Common myeloid progenitor, CD34-positive (primary cell): ENCODE measurements around the gene GRIK1.
"Not testable (repeated sequence)": the region's sequence is repeated elsewhere in the genome, so short reads cannot be mapped to it uniquely, and the experiment has no call there.

Experiments
- CTCF ChIA-PET: fragments of 350-600 bp; sonication (Branson Sonifier 250); formaldehyde crosslinking; loops from one replicate; lab custom pipeline; 2021; ENCODE audit warnings: antibody characterized with exemption; lab: Charles Lee
- POLR2A ChIA-PET: fragments of 350-600 bp; sonication (Branson Sonifier 250); formaldehyde crosslinking; loops from one replicate; lab custom pipeline; 2021; ENCODE audit warnings: antibody characterized with exemption; lab: Charles Lee
- DNase-seq, 3 donors: peaks; one replicate each; pipeline versions ENCODE4 v3.0.0 to v3.0.0-alpha.2; 2013
- H3K27ac ChIP-seq, 2 experiments: 1 replicate in 1 of 2; 2 replicates in 1 of 2; pipeline ENCODE4 v1.7.0; 2013; ENCODE audit warnings: inconsistent platforms in 2 of 2, low read length in 2 of 2, mild to moderate bottlenecking in 2 of 2, low read depth in 1 of 2, moderate library complexity in 1 of 2; ENCODE audit not compliant: severe bottlenecking in 2 of 2, insufficient read depth in 1 of 2, poor library complexity in 1 of 2
- H3K27me3 ChIP-seq, 5 experiments: replicated peaks in 2 of 5; 1 replicate in 3 of 5; 2 replicates in 2 of 5; pipeline versions ENCODE4 v1.6.1 to v1.7.0; 2013; ENCODE audit warnings: low read length in 4 of 5, mild to moderate bottlenecking in 2 of 5, moderate library complexity in 2 of 5, inconsistent platforms in 1 of 5; ENCODE audit not compliant: insufficient read depth in 5 of 5, control insufficient read depth in 4 of 5
- H3K36me3 ChIP-seq, 4 experiments: 1 replicate in 2 of 4; 2 replicates in 2 of 4; pipeline versions ENCODE4 v1.6.1 to v1.7.0; 2013; ENCODE audit warnings: low read length in 3 of 4, control low read depth in 1 of 4, mild to moderate bottlenecking in 1 of 4; ENCODE audit not compliant: control insufficient read depth in 4 of 4, insufficient read depth in 4 of 4
- H3K4me1 ChIP-seq, 4 experiments: 1 replicate in 3 of 4; 2 replicates in 1 of 4; pipeline versions ENCODE4 v1.6.1 to v1.7.1; 2013; ENCODE audit warnings: low read length in 3 of 4, mild to moderate bottlenecking in 3 of 4, control low read depth in 1 of 4, inconsistent platforms in 1 of 4, moderate library complexity in 1 of 4; ENCODE audit not compliant: control insufficient read depth in 4 of 4, insufficient read depth in 4 of 4; ENCODE audit errors: control extremely low read depth in 1 of 4
- H3K4me3 ChIP-seq, 7 experiments: 1 replicate in 4 of 7; 2 replicates in 3 of 7; pipeline versions ENCODE4 v1.5.1 to v1.7.0; 2013; ENCODE audit warnings: mild to moderate bottlenecking in 7 of 7, low read length in 6 of 7, moderate library complexity in 6 of 7, inconsistent platforms in 2 of 7, low read depth in 2 of 7, control low read depth in 1 of 7; ENCODE audit not compliant: insufficient read depth in 4 of 7, control insufficient read depth in 1 of 7; ENCODE audit errors: extremely low read depth in 1 of 7
- H3K9me3 ChIP-seq, 5 experiments: 1 replicate in 4 of 5; 2 replicates in 1 of 5; pipeline versions ENCODE4 v1.6.1 to v1.7.1; 2013; ENCODE audit warnings: low read length in 4 of 5, mild to moderate bottlenecking in 2 of 5, inconsistent platforms in 1 of 5, low read depth in 1 of 5, moderate library complexity in 1 of 5; ENCODE audit not compliant: control insufficient read depth in 4 of 5, insufficient read depth in 2 of 5; ENCODE audit errors: control extremely low read depth in 1 of 5
- WGBS: methylation state at CpG from one replicate; pipeline ENCODE4 v1.1.5; 2013; ENCODE audit not compliant: insufficient coverage; 5-methylcytosine and 5-hydroxymethylcytosine counted together

The GRIK1 gene

DNA sequence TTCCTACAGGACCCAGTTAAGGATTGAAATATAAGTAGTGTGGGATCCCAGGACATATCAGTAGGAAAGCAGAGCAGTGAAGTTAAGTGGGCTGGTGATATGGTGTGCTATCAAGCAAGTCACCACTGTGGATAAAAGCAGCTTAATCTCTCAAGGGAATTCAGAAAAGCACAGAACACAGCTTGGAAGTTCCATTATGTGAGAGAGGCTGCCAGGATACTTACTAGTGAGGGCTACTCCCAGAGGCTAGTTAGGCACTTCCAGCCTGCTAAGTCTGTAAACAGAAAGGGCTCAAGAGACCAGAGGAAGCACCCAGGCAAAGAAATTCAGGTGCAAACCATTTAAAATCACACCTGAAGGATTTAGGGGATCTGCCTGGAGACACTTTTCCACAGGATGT lies 18.8 kb upstream of the GRIK1 start:
- Histone ChIP-seq H3K27me3 (peaks cover 0 to 5% (median 0%) of the 10 kb centered on the region in 5 experiments), H3K4me1 (no peaks in the 10 kb centered on the region), H3K9me3 (no peaks in the 10 kb centered on the region), H3K36me3 (no peaks in the 10 kb centered on the region), H3K27ac (no peak overlapping the region), H3K4me3 (no peak overlapping the region)
- ChIA-PET POLR2A (no interaction called here), CTCF (no interaction called here)
- DNase-seq, result no peak

DNA sequence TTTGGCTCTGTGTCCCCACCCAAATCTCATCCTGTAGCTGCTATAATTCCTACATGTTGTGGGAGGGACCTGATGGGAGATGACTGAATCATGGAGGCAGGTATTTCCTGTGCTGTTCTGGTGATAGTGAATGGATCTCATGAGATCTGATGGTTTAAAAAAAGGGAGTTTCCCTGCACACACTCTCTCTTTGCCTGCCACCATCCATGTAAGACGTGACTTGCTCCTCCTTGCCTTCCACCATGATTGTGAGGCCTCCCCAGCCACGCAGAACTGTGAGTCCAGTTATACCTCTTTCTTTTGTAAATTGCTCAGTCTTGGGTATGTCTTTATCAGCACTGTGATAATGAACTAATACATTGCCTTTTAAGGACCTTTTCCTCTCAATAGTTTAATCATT lies 18.2 kb upstream of the GRIK1 start:
- H3K4me1 ChIP-seq, H3K4me3 ChIP-seq, H3K27ac ChIP-seq, H3K36me3 ChIP-seq, POLR2A ChIA-PET, H3K27me3 ChIP-seq, CTCF ChIA-PET, H3K9me3 ChIP-seq, DNase-seq: not testable (repeated sequence)
- 0% methylated on average over 1 of the region's 2 CpGs for WGBS

DNA sequence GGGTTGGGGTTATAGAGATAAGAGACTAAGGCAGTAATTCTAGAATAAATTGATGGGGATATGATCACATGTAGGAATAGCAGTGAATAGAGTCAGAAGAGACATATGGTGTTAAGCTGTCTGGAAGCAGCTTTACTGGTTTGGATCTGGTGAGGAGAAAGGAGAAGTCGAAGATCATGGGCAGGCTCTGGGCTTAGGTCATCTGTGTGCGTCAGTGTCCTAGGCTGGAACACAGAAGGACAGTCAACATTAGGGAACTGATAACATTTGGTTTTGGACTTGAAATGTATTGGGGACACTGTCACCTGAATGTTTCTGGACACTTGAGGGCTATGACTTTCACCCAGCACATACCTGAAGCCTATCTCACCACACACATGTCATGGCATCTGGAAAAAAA lies 13.9 kb upstream of the GRIK1 start:
- Histone ChIP-seq H3K9me3 (no peaks in the 10 kb centered on the region), H3K4me3 (no peak overlapping the region), H3K4me1 (no peaks in the 10 kb centered on the region), H3K36me3 (no peaks in the 10 kb centered on the region), H3K27ac (no peak overlapping the region), H3K27me3 (peaks cover 0 to 6% (median 2%) of the 10 kb centered on the region in 5 experiments)
- 100% methylated on average over 2 of the region's 2 CpGs for WGBS
- ChIA-PET CTCF (no interaction called here), POLR2A (no interaction called here)
- no peak for DNase-seq

DNA sequence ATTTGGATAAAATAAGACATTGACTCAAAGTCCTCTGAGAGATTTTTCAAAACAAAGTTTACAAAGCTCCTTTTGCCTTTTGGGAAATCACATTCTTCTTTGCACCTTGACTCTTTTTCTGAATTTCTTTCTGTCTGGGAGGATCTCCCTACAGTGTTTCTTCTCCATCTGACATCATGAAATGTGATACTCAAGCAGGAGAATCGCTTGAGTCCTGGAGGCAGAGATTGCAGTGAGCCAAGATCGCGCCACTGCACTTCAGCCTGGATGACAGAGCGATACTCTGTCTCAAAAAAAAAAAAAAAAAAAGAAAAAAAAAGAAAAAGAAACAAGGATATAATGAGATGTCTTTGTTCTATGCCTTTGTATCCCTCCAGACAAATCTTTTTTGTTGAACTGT lies 13.3 kb upstream of the GRIK1 start:
- no peak for DNase-seq
- CTCF ChIA-PET, result no interaction called here

DNA sequence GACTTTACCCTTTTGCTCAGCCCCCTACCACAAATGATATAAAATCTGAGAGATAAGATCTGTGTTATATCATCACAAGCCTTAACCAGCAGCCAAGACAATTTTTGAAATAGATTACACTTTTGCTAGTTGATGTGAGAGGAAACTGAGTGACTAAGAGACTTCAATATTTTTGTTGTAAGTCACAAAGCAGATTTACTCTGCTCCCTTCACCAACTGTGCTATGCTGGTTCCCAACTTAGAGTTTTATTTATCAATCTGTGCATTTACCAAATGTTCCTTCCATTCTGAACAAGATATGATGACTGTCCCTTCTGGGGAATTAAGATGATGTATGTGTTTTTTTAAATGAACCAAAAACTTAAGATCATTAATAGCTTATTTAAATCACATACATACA lies 12.1 kb upstream of the GRIK1 start:
- peaks cover 0 to 6% (median 2%) of the 10 kb centered on the region in 5 experiments for H3K27me3 ChIP-seq
- H3K27ac ChIP-seq, result no peak overlapping the region
- POLR2A ChIA-PET, result no interaction called here
- no peaks in the 10 kb centered on the region for H3K4me1 ChIP-seq
- CTCF ChIA-PET, result no interaction called here
- no peaks in the 10 kb centered on the region for H3K36me3 ChIP-seq
- no peak overlapping the region for H3K4me3 ChIP-seq
- H3K9me3 ChIP-seq, result no peaks in the 10 kb centered on the region
- DNase-seq, result no peak

More for the DNA sequence above, 13.3 kb upstream of the GRIK1 start:
- Histone ChIP-seq H3K9me3 (no peaks in the 10 kb centered on the region), H3K4me3 (no peak overlapping the region), H3K27ac (no peak overlapping the region), H3K4me1 (no peaks in the 10 kb centered on the region), H3K27me3 (peaks cover 0 to 6% (median 2%) of the 10 kb centered on the region in 5 experiments), H3K36me3 (no peaks in the 10 kb centered on the region)
- POLR2A ChIA-PET, result no interaction called here
- WGBS, result no CpG with 5 or more reads among the region's 4 CpGs

DNA sequence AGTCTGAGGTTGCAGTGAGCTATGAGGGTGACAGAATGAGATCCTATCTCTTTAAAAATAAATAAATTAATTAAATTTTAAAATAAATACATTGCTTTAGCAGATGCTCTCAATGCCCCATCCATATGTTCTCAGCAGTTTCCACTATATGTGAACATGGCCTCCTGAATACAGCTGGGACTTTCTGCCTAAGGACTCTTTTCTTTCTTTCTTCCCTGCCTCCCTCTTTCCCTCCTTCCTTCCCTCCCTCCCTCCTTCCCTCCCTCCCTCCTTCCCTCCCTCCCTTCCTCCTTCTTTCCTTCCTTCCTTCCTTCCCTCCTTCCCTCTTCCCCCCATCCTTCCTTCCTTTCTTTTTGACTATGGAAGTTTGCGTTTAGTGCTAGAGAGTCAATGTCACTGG lies 10.2 kb upstream of the GRIK1 start:
- Histone ChIP-seq H3K9me3 (no peaks in the 10 kb centered on the region), H3K4me1 (no peaks in the 10 kb centered on the region), H3K27me3 (peaks cover 0 to 6% (median 2%) of the 10 kb centered on the region in 5 experiments), H3K4me3 (no peak overlapping the region), H3K36me3 (no peaks in the 10 kb centered on the region), H3K27ac (no peak overlapping the region)
- DNase-seq, result no peak
- POLR2A ChIA-PET, result no interaction called here
- no CpG with 5 or more reads among the region's 1 CpG for WGBS
- CTCF ChIA-PET, result no interaction called here

DNA sequence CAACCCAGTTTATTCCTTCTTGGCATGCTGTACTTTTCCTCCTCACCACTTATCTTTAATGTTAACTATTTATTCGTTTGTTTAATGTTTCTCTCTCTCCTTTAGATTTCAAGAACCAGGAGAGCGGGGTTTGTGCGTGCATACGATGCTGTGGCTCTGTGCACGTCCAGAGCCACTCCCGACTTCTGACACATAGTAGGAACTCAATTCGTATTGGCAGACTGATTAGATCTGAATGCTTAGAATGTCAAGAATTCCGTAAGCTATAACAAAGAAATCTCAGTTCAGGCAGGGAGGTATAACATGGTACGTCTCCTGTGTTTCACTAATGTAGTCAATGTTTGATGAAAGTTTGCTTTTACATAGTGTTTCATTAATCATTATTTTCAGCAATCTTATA lies 7.3 kb upstream of the GRIK1 start:
- CTCF ChIA-PET, result interaction anchor here (1.2 kb wide), 1 partner anchor 9 kb away, joined by 4 read pairs; no protein-coding TSS in a partner anchor
- POLR2A ChIA-PET, result no interaction called here
- 95% methylated on average over 7 of the region's 9 CpGs for WGBS
- Histone ChIP-seq H3K36me3 (no peaks in the 10 kb centered on the region), H3K27ac (no peak overlapping the region), H3K4me3 (no peak overlapping the region), H3K4me1 (no peaks in the 10 kb centered on the region), H3K27me3 (peaks cover under 1 to 15% (median 3%) of the 10 kb centered on the region in 5 experiments), H3K9me3 (peaks cover 0 to under 1% (median 0%) of the 10 kb centered on the region in 5 experiments)
- DNase-seq, result no peak
